ENCODE results near the gene TTC22.

TTC22 gene

GRCh38 chr1:54754486-54755285 is 46.4 kb downstream of the TTC22 start:
- H3F3A ChIP-seq (ENCODE audit: insufficient read depth, low read length): no peaks in the 10 kb centered on the region
- no peaks in the 10 kb centered on the region for H3K9me3 ChIP-seq (ENCODE audit: low read length)
- no peaks in the 10 kb centered on the region for H3K4me1 ChIP-seq (ENCODE audit: insufficient read depth, low read length, severe bottlenecking)
- TF ChIP-seq, protein P1, sequence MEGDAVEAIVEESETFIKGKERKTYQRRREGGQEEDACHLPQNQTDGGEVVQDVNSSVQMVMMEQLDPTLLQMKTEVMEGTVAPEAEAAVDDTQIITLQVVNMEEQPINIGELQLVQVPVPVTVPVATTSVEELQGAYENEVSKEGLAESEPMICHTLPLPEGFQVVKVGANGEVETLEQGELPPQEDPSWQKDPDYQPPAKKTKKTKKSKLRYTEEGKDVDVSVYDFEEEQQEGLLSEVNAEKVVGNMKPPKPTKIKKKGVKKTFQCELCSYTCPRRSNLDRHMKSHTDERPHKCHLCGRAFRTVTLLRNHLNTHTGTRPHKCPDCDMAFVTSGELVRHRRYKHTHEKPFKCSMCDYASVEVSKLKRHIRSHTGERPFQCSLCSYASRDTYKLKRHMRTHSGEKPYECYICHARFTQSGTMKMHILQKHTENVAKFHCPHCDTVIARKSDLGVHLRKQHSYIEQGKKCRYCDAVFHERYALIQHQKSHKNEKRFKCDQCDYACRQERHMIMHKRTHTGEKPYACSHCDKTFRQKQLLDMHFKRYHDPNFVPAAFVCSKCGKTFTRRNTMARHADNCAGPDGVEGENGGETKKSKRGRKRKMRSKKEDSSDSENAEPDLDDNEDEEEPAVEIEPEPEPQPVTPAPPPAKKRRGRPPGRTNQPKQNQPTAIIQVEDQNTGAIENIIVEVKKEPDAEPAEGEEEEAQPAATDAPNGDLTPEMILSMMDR (IDR thresholded peaks at IDR 0.05; ENCODE audit: low read length): no peak
- no peak for TF ChIP-seq EZH2 (IDR thresholded peaks at IDR 0.05; ENCODE audit: borderline replicate concordance, low read length)
- H3K4me2 ChIP-seq (ENCODE audit: low read length): no peak overlapping the region
- no peaks in the 10 kb centered on the region for H3K27me3 ChIP-seq (ENCODE audit: insufficient read depth, low read length)
- no peak overlapping the region for H3K4me3 ChIP-seq (ENCODE audit: low read depth, low read length, poor library complexity, severe bottlenecking)
- H3K79me2 ChIP-seq (ENCODE audit: insufficient read depth, low read length): no peaks in the 10 kb centered on the region
- no peaks in the 10 kb centered on the region for H4K20me1 ChIP-seq (ENCODE audit: insufficient read depth, low read length)
- no peaks in the 10 kb centered on the region for H3K9me2 ChIP-seq (ENCODE audit: low read depth, low read length)
- H3K27ac ChIP-seq (ENCODE audit: low read depth, low read length, poor library complexity, severe bottlenecking): no peak overlapping the region
- no peak overlapping the region for H3K9ac ChIP-seq (ENCODE audit: low read length)
- no peak overlapping the region for H2AFZ ChIP-seq (ENCODE audit: low read length)
- H3K36me3 ChIP-seq (ENCODE audit: insufficient read depth, low read length): peaks cover 18% of the 10 kb centered on the region

GRCh38 chr1:54754045-54754444 is 47.1 kb downstream of the TTC22 start:
- no peak overlapping the region for H3K9ac ChIP-seq (ENCODE audit: low read length)
- H2AFZ ChIP-seq (ENCODE audit: low read length): no peak overlapping the region
- peaks cover 18% of the 10 kb centered on the region for H3K36me3 ChIP-seq (ENCODE audit: insufficient read depth, low read length)
- H3K27ac ChIP-seq (ENCODE audit: low read depth, low read length, poor library complexity, severe bottlenecking): no peak overlapping the region
- H3K4me3 ChIP-seq (ENCODE audit: low read depth, low read length, poor library complexity, severe bottlenecking): no peak overlapping the region
- no peaks in the 10 kb centered on the region for H4K20me1 ChIP-seq (ENCODE audit: insufficient read depth, low read length)
- no peaks in the 10 kb centered on the region for H3F3A ChIP-seq (ENCODE audit: insufficient read depth, low read length)
- no peaks in the 10 kb centered on the region for H3K9me3 ChIP-seq (ENCODE audit: low read length)
- H3K4me1 ChIP-seq (ENCODE audit: insufficient read depth, low read length, severe bottlenecking): no peaks in the 10 kb centered on the region
- H3K79me2 ChIP-seq (ENCODE audit: insufficient read depth, low read length): no peaks in the 10 kb centered on the region
- no peak for TF ChIP-seq EZH2 (IDR thresholded peaks at IDR 0.05; ENCODE audit: borderline replicate concordance, low read length)
- TF ChIP-seq, protein P1 (IDR thresholded peaks at IDR 0.05; ENCODE audit: low read length): no peak
- H3K4me2 ChIP-seq (ENCODE audit: low read length): no peak overlapping the region
- no peaks in the 10 kb centered on the region for H3K27me3 ChIP-seq (ENCODE audit: insufficient read depth, low read length)
- no peaks in the 10 kb centered on the region for H3K9me2 ChIP-seq (ENCODE audit: low read depth, low read length)

- Histone ChIP-seq H3K27me3 (ENCODE audit: insufficient read depth, low read length) (no peaks in the 10 kb centered on the region), H3K4me2 (ENCODE audit: low read length) (no peak overlapping the region), H3K79me2 (ENCODE audit: insufficient read depth, low read length) (no peaks in the 10 kb centered on the region), H3F3A (ENCODE audit: insufficient read depth, low read length) (no peaks in the 10 kb centered on the region), H3K9ac (ENCODE audit: low read length) (no peak overlapping the region), H3K9me2 (ENCODE audit: low read depth, low read length) (no peaks in the 10 kb centered on the region), H3K4me1 (ENCODE audit: insufficient read depth, low read length, severe bottlenecking) (no peaks in the 10 kb centered on the region), H2AFZ (ENCODE audit: low read length) (no peak overlapping the region), H3K27ac (ENCODE audit: low read depth, low read length, poor library complexity, severe bottlenecking) (no peak overlapping the region), H3K36me3 (ENCODE audit: insufficient read depth, low read length) (no peaks in the 10 kb centered on the region), H3K4me3 (ENCODE audit: low read depth, low read length, poor library complexity, severe bottlenecking) (no peak overlapping the region), H4K20me1 (ENCODE audit: insufficient read depth, low read length) (no peaks in the 10 kb centered on the region), H3K9me3 (ENCODE audit: low read length) (no peaks in the 10 kb centered on the region)
- no peak for TF ChIP-seq EZH2 (IDR thresholded peaks at IDR 0.05; ENCODE audit: borderline replicate concordance, low read length)
- TF ChIP-seq, protein P1 (IDR thresholded peaks at IDR 0.05; ENCODE audit: low read length): no peak
These were observed 49.7 kb downstream of the TTC22 start for GRCh38 chr1:54751426-54751825.
